GM04503 (cell line): Measurements from ENCODE around the gene TLR5.

Experiments
- DNase-seq: peaks from one replicate; pipeline ENCODE4 v3.0.0-alpha.2; 2012; ENCODE audit warnings: low read depth

Gene TLR5

DNA sequence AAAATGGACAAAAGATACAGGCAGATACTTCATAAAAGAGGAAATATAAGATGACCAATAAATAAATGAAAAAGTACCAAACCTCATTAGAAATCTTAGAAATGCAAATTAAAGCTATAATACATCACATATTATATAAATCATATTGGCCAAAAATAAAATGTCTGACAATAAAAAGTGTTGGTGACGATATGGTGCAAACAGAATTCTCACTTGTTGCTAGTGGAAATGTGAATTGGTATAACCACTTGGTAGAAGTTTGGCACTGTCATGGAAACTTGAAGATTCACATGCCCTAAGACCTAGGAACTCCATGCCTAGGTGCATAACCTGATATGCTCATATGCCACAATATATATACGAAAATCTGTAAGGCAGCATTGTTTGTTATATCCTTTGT, 4.4 kb upstream of the TLR5 start:
- no peak for DNase-seq

DNA sequence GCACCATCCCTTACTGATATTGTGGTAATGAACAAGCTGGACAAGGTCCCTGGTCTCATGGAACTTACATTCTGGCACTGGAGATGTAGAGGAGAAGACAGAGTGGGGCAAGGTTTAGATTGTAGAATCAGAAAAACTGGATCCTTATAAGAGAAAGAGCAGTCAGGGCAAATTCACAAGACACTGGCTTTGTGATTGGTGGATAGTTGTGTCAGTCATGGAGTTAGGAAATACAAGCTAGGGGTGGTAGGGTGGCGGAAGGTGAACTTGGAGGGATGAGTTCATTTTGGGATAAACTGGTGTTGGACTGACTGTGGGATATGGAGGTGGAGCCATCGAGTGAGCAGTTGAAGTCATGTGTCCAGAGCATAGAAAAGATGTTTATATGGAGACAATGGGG, 3.7 kb upstream of the TLR5 start:
- no peak for DNase-seq

DNA sequence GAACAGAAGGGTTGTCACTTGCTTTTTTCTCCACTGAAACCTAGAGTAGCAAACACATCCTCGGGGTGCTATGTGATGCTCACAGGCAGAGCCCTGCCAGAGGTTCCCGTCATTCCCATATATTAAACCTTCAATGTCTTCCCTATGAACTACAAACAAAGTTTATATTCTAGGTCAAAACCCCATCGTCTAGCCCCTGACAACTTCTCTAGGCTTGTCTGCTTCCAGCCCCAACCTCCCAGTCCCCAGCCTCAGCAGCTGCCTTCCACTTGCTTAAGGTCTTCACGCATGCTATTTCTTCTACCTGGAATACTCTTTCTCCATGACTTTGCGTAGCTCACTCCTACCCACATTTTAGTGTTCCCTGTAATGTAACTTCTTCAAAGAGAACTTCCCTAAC, 1.9 kb upstream of the TLR5 start:
- no peak for DNase-seq

GRCh38 chr1:223144431-223144830, 1.4 kb upstream of the TLR5 start:
- DNase-seq, result no peak

DNA sequence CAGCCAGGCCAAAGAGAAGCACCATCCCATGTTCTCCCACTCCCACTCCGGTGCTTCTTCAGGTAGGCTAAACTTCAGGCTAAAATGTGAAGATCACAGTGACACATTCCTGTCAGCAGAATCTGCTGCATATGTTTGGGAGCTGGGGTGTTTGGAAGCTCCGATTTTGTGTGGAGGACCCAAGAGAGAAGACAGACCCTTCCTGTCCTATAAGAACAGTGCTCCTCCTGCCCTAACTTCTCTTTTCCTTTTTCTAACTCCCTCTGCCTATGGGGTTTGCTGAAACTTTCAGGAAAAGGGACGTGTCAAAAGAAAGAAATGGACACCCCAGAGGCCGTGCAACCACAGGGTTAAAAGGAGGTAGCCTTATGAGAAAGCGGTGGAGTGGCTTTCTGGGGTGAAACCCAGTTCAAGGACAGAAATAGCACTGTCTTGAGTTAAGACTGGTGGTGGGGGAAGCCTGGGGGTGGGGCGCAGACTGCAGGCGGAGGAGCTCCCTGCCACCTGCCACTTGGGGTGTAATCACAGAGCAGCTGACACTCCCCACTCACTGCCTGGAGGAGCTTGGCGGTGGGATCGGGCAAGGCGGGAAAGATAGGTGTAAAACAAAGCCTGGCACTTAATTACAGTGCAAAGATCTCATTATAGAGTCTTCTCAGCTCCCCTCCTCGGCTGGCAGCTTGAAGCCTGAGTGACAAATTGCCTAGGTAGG, 645 bp upstream of the TLR5 start:
- DNase-seq, result no peak

DNA sequence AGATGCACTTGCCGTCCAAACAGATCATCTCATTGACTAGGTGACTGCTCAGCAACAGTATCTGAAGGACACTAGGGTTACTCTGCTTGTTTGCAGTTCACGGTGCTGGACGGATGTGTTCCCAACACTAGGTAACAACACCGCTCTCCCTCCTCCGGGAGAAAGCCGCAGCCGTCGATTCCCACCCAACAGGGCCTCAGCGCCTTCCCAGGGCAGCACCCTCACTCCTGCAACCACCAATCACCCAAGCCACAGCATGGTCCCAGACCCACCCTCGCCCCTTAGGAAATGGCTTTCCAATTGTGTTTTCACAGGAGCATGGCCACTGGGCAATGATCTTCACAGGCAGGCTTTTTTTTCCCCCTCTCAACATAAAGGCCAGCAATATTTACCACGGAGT, 779 bp downstream of the TLR5 start:
- no peak for DNase-seq

- no peak for DNase-seq
Measured at GRCh38 chr1:223140611-223141405, 2.2 kb downstream of the TLR5 start.

DNA sequence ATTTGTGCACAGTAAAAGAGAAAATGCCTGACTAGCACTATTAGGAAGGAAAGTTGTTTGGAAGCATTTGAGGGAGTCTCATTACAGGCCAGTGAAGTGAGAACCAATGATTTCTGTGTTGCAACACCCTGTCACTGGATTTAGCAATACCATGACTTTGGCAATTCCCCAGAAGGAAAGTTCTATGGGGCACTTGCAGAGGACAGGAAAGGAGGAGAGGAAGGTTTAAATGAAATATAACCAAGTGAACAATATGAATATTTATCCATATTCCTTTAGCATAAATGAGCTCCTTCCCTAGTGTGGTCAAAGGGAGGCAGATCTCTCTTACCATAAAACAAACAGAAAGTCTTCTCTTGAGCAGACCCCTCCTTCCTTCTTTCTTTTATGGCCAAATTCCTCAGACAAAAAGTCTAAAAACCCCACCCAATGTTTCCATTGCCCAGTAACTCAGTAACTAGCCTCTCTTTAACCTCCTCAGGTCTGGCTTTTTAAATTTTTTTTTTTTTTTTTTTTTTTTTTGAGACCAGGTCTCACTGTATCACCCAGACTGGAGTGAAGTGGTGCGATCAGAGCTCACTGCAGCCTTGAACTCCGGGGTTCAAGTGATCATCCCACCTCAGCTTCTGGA, 5.5 kb downstream of the TLR5 start:
- peak; percentile 73 for DNase-seq

DNA sequence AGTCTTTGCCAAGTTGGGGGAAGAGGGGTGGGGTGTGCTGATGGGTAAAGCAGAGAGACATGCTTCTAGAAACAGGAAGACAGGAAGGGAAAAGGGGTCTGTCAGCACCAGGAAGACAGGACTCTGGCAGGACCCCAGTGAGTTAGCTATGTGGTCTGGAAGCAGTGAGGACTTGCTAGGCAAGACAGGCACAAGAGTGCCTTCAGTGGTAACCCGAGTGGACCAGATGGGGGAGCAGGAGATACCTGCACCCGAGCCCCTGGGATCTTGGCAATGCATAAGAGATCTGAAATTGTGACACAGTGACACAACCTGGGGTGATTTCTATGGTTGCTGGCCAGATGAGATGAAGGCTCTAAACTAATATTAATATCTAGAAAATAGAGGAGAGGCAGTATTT, 7.0 kb downstream of the TLR5 start:
- DNase-seq, result no peak

DNA sequence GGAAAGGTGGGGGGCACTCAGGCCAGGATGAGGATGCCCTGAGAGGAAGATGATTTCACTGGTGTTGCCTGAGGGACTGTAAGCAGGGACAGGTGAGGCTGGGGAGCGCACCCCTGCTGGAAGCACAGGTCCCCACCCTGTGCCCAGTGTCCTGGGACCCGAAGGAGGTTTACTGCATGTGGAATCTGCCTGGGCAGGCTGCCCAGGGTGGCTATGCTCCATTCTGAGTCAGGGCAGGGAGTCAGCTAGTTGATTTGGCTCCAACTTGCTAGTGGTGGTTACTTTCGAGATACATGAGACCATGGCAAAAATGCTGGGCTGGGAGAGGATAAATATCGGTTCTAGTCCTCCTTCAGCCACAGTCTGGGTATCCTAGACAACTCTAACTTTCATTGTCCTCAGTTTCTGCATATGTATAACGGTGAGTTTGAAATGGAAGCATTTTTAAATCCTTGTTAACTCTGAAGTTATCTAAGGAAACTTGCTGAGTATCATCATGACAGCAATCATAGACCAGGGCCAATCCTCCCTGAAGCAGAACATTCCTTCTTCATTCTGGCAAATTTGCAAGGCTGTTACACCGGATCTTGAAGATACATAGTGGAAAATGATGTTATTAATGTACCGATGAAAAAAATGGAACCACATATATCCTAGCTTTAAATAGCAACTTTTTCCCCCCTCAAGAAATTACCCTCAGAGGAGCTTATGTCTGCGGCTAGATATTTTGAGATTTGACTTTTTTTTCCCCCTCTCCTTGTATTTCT, 7.7 kb downstream of the TLR5 start:
- peak; percentile 65 for DNase-seq

DNA sequence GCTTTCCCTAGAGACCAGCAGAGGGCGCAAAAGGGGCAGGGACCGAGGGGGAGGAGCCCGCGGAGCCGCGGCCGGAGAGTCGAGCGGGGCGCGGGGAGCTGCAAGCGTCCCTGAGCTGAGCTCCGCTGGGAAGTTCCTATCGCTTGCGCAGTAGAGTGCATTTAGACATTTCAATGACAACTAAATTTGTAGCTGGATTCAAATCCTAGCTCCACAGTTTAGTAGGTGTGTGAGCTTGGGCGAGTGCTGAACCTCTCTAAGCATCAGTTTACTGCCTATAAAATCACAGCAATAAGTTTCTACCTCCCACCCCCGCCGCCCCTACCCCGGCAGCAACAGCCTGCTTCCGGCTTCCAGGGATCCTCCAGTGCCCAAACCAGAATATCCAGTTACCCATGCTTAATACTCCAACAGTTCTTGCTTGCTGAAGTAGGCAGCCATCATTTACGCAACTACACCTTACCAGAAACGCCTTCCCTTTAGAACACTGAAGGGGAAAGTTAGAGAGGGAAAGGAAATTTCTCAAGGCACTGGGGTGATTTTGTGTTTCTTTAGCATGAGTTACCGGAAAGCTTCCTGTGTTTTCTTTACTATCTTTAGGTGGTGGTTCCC, 9.1 kb downstream of the TLR5 start:
- DNase-seq, result no peak

DNA sequence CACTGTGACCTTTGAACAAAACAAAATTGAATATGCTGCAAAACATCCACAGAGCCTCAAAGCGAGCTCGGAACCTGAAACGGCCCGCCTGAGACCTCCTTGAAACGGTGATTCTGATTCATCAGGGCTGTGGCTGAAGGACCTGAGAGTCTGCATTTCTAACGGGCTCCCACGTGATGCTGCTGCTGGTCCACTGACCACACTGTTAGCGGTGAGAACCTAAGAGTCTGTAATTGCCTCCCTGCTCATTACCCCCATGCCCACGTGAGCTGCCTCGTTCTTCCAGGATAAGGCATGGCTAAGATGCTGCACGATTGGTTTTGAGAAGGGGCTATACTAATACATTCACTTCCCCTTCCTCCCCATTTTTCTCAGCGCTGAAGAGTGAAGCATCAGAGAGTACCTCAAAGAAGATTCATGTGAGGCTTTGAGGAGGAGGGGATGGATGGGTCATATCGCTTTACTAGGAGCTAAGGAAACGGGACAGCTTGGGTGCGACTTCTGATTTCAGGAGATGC, 9.7 kb downstream of the TLR5 start:
- no peak for DNase-seq

- no peak for DNase-seq
Measured at GRCh38 chr1:223129229-223129901, 13.7 kb downstream of the TLR5 start.

- DNase-seq, result no peak
Measured at GRCh38 chr1:223126741-223127140, 16.3 kb downstream of the TLR5 start.

DNA sequence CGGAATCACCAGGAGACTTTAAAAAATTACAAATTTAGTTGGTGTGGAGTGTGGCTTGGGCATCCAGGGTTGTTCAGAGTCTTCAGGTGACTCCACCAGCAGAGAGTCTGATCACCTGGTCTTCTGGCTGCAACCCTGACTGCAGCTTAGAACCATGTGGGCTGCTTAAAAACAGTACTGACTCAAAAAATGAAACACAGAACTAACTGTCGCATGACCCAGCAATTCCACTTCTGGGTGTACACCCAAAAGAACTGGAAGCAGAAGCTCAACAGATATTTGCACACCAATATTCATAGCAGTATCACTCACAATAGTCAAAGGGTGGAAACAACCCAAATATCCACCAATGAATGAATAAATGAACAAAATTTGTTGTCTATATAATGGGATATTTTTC, 17.3 kb downstream of the TLR5 start:
- DNase-seq, result no peak

DNA sequence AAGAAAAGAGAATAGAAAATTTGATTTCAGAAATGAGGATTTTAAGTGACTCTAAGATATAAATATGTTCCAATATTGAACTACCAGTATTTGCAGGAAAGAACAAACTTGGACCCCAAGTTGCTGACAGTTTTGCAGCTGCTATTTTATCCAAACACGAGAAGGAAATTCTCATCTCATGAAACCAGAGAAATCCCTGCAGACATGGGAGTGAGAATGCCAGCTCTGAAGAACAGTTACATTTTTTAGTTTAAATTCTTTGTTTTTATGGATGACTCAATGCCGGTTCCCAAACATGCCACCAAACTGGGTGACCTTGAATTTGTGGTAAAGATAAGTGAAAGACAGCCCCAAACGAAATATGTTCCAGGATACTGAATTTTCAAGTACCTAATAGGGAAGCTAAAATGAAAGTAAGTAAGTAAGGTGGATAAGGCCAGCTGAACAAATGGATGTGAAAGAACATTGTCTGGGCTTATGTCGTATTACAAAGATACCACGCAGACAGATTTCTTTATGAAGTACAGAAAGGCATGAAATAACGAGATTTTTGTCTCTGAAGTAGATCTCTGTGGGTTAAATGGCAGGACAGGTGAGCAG, 19.9 kb downstream of the TLR5 start:
- no peak for DNase-seq

GRCh38 chr1:223118418-223118817, 24.6 kb downstream of the TLR5 start:
- DNase-seq, result no peak

- DNase-seq, result no peak
Measured at GRCh38 chr1:223116950-223117349, 26.1 kb downstream of the TLR5 start.

DNA sequence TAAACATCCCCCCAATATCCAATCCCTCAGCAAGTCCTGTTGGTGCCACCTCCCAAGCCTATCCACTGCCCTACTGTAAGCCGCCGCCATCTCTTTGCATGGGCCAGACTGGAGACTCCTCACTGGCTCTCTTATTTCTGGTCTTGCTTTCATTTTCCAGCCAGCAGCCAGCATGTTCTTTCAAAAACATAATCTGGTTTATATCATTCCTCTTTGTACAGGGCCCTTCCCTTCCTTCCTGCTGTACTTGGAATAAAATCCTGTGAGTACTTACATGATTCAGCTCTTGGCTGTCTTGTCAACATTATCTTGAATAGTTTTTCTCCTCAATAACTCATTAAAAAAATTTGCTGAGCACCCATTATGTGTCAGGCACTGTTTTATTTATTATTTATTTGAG, 28.2 kb downstream of the TLR5 start:
- no peak for DNase-seq

GRCh38 chr1:223110952-223111351, 32.1 kb downstream of the TLR5 start:
- no peak for DNase-seq

DNA sequence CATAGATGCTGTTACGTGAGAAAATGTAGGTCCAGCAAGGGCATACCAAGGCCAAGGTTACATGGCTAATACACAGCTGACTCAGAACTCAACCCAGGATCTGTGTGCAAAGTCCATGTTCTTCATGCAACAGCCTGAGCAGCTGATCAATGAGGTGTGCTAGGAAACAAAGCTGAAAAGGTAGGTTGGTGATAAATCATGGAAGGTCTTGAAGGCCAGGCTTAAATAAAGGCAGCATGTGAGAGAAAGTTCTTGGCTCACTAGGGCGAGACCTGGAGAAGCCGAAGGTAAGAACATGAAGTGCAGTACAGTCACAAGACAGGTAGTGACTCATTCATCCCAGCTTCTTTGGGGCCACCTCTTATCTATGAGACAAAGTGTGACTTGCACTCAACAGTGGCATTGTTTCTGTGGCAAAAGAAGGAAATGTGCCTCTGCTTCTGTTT, 33.4 kb downstream of the TLR5 start:
- DNase-seq, result no peak
